ENCODE data around the gene CASTOR1. TPM values are rescaled to one million over a fixed set of nuclear protein-coding genes. Genes with fewer than 3 reads are reported as not detected.

Gene CASTOR1
- total RNA-seq, 2 experiments from 2014 or later, result 4.5 to 9.1 TPM

GRCh38 chr22:30286331-30286730, 3.0 kb downstream of the CASTOR1 start:
- Histone ChIP-seq H4K20me1 (ENCODE audit: insufficient read depth, low read length) (no peaks in the 10 kb centered on the region), H3K4me3 (ENCODE audit: low read depth, low read length, poor library complexity, severe bottlenecking) (no peak overlapping the region), H3K79me2 (ENCODE audit: insufficient read depth, low read depth, low read length) (no peaks in the 10 kb centered on the region), H2AFZ (ENCODE audit: low read length) (no peak overlapping the region), H3K4me1 (ENCODE audit: insufficient read depth, low read length, poor library complexity, severe bottlenecking) (peaks cover 29% of the 10 kb centered on the region), H3K4me2 (ENCODE audit: low read length) (no peak overlapping the region), H3K36me3 (ENCODE audit: insufficient read depth, low read length) (0 out of 2 replicates have a peak, but pooled peaks cover 2% of the 10 kb centered on the region), H3K9me2 (ENCODE audit: insufficient read depth, low read length) (no peaks in the 10 kb centered on the region), H3K27ac (ENCODE audit: low read depth, low read length, poor library complexity, severe bottlenecking) (no peak overlapping the region), H3K9me3 (ENCODE audit: low read length) (no peaks in the 10 kb centered on the region)
- BruUV-seq (replicated peaks), result no TSS peak
- no peak for DNase-seq (ENCODE audit: low spot score)
- intact Hi-C loops (cut with micrococcal nuclease; ENCODE audit: unreplicated experiment), result loop anchor here (10.0 kb wide), 1 partner anchor 198 kb away; no protein-coding TSS in a partner anchor
- TF ChIP-seq CTCF (conservative IDR thresholded peaks at IDR 0.05; ENCODE audit: low read length), result no peak
- no peak for TF ChIP-seq EZH2phosphoT487 (IDR thresholded peaks at IDR 0.05; ENCODE audit: borderline replicate concordance, low read depth, low read length)
- ChIA-PET CTCF (ENCODE audit: unreplicated experiment) (interaction anchor here (0.7 kb wide), 1 partner anchor 70 kb away, joined by 3 read pairs; the partner anchor contains the start of genes CCDC157 and SF3A1), POLR2A (interaction anchor here (0.6 kb wide), 1 partner anchor 16 kb away, joined by 4 read pairs; no protein-coding TSS in a partner anchor)

- POLR2A ChIA-PET, result interaction anchor here (0.6 kb wide), 1 partner anchor 16 kb away, joined by 4 read pairs; no protein-coding TSS in a partner anchor
- H3K4me3 ChIP-seq (ENCODE audit: low read depth, low read length, poor library complexity, severe bottlenecking), result no peak overlapping the region
- no peaks in the 10 kb centered on the region for H3K79me2 ChIP-seq (ENCODE audit: insufficient read depth, low read depth, low read length)
- H3K9me2 ChIP-seq (ENCODE audit: insufficient read depth, low read length), result no peaks in the 10 kb centered on the region
- H3K9me3 ChIP-seq (ENCODE audit: low read length), result no peaks in the 10 kb centered on the region
- peaks cover 24% of the 10 kb centered on the region for H3K4me1 ChIP-seq (ENCODE audit: insufficient read depth, low read length, poor library complexity, severe bottlenecking)
- H3K36me3 ChIP-seq (ENCODE audit: insufficient read depth, low read length), result no peaks in the 10 kb centered on the region
- intact Hi-C loops (cut with micrococcal nuclease; ENCODE audit: unreplicated experiment), result loop anchor here (10.0 kb wide), 1 partner anchor 199 kb away; no protein-coding TSS in a partner anchor
- no peak overlapping the region for H2AFZ ChIP-seq (ENCODE audit: low read length)
- CTCF ChIA-PET (ENCODE audit: unreplicated experiment), result interaction anchor here (0.6 to 0.7 kb wide), 2 partner anchors 71 to 105 kb away, joined by 3 to 4 read pairs; partner anchors contain the start of genes CCDC157 and SF3A1
- TF ChIP-seq EZH2phosphoT487 (IDR thresholded peaks at IDR 0.05; ENCODE audit: borderline replicate concordance, low read depth, low read length) (no peak), CTCF (conservative IDR thresholded peaks at IDR 0.05; ENCODE audit: low read length) (no peak)
- no peak overlapping the region for H3K27ac ChIP-seq (ENCODE audit: low read depth, low read length, poor library complexity, severe bottlenecking)
- no TSS peak for BruUV-seq (replicated peaks)
- H3K4me2 ChIP-seq (ENCODE audit: low read length), result no peak overlapping the region
- DNase-seq (ENCODE audit: low spot score), result no peak
- no peaks in the 10 kb centered on the region for H4K20me1 ChIP-seq (ENCODE audit: insufficient read depth, low read length)
These were observed 3.5 kb downstream of the CASTOR1 start for GRCh38 chr22:30285846-30286200.

- intact Hi-C loops (cut with micrococcal nuclease; ENCODE audit: unreplicated experiment), result loop anchor here (10.0 kb wide), 1 partner anchor 199 kb away; no protein-coding TSS in a partner anchor
- POLR2A ChIA-PET, result no interaction called here
- BruUV-seq (replicated peaks), result no TSS peak
- DNase-seq (ENCODE audit: low spot score), result no peak
- Histone ChIP-seq H3K4me1 (ENCODE audit: insufficient read depth, low read length, poor library complexity, severe bottlenecking) (peaks cover 19% of the 10 kb centered on the region), H3K9me2 (ENCODE audit: insufficient read depth, low read length) (no peaks in the 10 kb centered on the region), H3K36me3 (ENCODE audit: insufficient read depth, low read length) (no peaks in the 10 kb centered on the region), H3K79me2 (ENCODE audit: insufficient read depth, low read depth, low read length) (no peaks in the 10 kb centered on the region), H4K20me1 (ENCODE audit: insufficient read depth, low read length) (no peaks in the 10 kb centered on the region), H2AFZ (ENCODE audit: low read length) (no peak overlapping the region), H3K4me2 (ENCODE audit: low read length) (no peak overlapping the region), H3K27ac (ENCODE audit: low read depth, low read length, poor library complexity, severe bottlenecking) (no peak overlapping the region), H3K4me3 (ENCODE audit: low read depth, low read length, poor library complexity, severe bottlenecking) (no peak overlapping the region), H3K9me3 (ENCODE audit: low read length) (no peaks in the 10 kb centered on the region)
- CTCF ChIA-PET (ENCODE audit: unreplicated experiment), result interaction anchor here (0.6 kb wide), 1 partner anchor 105 kb away, joined by 4 read pairs; no protein-coding TSS in a partner anchor
- TF ChIP-seq EZH2phosphoT487 (IDR thresholded peaks at IDR 0.05; ENCODE audit: borderline replicate concordance, low read depth, low read length) (no peak), CTCF (conservative IDR thresholded peaks at IDR 0.05; ENCODE audit: low read length) (no peak)
These were observed 4.0 kb downstream of the CASTOR1 start for GRCh38 chr22:30285176-30285845.

All from OCI-LY7 (cell line).